NCI-H2196 (cell line): ENCODE measurements around the gene TALDO1.

Experiments
- DNase-seq: peaks from one replicate; lab custom pipeline; 2025; ENCODE audit not compliant: unreplicated experiment; lab: John Stamatoyannopoulos, UW

The TALDO1 gene

DNA sequence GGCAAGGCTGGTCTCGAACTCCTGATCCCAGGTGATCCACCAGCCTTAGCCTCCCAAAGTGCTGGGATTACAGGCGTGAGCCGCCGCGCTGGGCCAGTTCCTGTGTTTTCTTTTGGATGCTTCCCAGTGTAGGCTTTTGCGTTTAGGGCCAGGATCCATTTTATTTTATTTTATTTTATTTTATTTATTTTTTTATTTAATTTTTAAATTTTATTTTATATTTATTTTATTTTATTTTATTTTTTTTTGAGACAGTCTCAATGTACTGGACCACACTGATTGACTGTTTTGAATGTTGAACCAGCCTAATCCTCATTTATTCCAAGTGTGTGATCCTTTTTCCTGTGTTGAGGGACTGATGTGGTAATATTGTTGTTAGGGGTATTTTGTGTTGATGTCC is 32.8 kb upstream of the TALDO1 start:
- DNase-seq: no peak

DNA sequence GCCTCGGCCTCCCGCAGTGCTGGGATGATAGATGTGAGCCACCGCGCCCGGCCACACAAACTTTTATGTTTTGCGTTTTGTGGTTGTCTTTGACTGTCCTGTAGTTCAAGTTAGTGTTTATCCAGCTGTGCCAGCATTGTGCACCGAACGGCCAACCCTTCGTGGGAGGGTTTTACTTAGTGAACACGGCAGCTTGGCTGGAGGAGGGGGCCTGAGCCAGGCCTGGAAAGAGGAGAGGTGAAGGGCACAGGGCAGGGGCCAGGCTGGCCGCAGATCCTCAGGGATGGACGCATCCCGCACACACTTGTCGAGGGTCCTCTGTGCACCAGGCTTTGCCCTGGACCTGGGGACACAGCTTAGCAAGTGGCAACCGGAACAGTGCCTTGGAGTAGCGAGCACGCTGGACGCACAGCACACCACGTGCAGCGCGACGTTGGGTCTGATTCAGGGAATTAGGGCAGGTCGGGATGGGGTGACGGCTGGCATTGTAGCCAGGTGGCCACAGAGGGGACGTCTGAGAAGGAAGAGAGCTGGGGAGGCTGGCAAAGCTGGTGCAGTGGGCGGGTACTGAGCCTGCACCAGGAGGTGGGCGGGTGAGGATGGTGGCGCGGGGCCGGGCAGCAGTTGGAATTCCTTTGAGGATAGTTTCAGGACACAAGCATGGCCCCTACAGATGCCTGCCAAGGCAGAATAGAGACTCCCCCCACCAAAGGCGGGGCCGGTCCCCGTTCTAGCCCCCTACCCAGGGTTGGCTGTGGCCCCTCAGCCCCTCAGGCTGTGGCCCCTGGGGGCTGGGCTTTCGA is 27.8 kb upstream of the TALDO1 start:
- DNase-seq: no peak

DNA sequence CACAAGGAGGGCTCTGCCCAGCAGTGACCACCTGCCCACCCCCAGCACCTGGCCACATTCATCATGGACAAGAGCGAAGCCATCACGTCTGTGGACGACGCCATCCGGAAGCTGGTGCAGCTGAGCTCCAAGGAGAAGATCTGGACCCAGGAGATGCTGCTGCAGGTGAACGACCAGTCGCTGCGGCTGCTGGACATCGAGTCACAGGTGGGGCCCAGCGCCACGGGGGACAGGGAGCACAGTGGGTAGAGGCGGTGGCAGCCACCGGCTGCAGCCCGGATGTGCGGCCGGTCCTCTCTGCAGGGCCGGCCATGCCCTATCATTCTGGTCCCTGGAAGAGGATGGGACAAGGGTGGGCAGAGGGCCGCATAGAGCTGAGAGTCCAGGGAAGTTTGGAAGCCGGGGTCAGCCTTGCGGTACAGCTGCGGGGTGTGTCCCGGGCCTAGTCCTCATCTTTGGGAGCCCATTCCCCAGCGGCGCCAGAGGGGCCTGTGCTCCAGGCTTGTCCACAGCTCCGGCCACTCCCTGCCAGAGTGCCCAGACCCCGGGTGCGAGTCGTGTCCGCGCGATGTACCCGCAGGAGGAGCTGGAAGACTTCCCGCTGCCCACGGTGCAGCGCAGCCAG is 27.1 kb upstream of the TALDO1 start:
- no peak for DNase-seq

DNA sequence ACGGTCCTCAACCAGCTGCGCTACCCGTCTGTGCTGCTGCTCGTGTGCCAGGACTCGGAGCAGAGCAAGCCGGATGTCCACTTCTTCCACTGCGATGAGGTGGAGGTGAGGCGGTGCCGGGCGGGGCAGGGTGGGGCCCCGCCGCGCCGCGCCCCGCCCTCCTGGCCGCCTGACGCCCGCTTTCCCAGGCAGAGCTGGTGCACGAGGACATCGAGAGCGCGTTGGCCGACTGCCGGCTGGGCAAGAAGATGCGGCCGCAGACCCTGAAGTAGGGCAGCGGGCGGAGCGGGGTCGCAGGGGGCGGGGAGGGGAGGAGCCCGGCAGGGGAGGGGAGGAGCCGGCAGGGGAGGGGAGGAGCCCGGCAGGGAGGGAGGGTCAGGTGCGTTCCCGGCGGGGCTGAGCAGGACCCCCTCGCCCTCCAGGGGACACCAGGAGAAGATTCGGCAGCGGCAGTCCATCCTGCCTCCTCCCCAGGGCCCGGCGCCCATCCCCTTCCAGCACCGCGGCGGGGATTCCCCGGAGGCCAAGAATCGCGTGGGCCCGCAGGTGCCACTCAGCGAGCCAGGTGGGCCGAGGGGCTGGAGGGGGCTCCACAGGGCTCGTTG is 26.5 kb upstream of the TALDO1 start:
- DNase-seq: no peak

DNA sequence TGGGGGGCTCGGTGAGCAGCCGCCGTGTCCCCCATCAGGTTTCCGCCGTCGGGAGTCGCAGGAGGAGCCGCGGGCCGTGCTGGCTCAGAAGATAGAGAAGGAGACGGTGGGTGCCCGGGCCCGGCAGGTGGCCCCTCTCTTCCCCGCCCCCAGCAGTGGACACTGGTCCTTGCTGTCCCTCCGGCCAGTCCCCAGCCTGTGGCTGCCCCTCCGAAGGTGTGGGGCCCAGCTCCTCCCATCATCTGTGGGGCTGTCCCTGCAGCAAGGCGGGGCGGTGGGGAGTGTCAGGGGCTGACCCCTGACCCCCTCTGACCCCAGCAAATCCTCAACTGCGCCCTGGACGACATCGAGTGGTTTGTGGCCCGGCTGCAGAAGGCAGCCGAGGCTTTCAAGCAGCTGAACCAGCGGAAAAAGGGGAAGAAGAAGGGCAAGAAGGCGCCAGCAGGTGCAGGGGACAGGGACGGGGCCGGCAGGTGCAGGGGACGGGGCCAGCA is 26.0 kb upstream of the TALDO1 start:
- DNase-seq: no peak

DNA sequence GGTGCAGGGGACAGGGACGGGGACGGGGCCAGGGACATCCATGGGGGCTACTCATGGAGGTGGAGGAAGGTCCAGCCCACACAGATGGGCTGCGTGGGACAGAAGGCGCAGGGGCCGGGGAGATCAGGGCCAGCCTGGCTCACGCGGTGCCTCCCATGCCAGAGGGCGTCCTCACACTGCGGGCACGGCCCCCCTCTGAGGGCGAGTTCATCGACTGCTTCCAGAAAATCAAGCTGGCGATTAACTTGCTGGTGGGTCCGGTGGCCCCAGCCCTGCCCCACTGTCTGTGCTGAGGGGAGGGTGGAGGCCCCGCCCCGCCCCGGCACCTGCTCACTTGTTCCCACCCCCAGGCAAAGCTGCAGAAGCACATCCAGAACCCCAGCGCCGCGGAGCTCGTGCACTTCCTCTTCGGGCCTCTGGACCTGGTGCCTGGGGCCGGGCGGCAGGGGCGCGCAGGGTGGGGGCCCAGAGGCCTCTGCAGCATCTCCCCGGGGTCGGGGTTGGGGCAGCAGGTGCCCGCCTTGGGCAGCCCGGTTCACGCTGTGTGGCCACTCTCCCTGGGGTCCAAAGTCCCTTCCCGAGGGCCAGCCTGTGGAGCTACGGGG is 25.4 kb upstream of the TALDO1 start:
- no peak for DNase-seq

DNA sequence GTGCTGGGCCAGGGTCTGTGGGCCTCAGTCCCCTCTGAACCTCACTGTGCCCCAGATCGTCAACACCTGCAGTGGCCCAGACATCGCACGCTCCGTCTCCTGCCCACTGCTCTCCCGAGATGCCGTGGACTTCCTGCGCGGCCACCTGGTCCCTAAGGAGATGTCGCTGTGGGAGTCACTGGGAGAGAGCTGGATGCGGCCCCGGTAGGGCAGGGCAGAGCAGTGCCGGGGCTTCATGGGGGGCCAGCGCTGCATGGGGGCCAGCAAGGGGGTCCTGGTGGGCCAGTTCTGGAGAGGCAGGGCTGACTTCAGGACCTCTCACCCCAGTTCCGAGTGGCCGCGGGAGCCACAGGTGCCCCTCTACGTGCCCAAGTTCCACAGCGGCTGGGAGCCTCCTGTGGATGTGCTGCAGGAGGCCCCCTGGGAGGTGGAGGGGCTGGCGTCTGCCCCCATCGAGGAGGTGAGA is 24.9 kb upstream of the TALDO1 start:
- no peak for DNase-seq

DNA sequence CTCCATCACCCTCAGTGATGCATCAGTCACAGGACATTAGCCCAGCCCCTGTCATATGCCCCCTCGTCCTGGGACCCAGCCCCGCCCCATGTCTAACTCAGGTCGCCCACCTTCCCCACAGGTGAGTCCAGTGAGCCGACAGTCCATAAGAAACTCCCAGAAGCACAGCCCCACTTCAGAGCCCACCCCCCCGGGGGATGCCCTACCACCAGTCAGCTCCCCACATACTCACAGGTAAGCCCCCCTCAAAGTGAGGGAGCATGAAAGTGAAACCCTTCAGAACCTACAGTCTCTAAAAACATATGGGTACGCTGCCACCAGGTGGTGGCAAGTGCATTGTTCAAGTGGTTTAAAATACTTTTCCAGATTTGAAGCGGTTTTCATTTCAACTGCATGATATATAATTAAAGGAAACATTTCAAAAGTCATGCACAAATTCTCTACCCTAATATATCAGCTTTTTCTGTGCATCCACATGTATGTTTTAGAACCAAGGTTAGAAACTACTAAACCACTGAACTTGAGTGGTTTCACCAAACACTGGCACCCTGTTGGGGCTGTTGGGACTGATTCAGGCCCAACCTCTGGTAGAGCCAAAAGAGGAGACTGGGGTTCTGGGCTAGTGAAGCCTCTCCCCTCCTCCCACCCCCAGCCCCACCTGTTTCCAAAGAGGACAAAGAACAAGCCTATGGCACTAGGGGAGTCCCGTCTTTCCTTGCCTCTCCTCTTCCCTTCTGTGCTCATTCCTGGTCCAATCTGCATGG is 24.0 kb upstream of the TALDO1 start:
- peak; percentile 57 for DNase-seq

DNA sequence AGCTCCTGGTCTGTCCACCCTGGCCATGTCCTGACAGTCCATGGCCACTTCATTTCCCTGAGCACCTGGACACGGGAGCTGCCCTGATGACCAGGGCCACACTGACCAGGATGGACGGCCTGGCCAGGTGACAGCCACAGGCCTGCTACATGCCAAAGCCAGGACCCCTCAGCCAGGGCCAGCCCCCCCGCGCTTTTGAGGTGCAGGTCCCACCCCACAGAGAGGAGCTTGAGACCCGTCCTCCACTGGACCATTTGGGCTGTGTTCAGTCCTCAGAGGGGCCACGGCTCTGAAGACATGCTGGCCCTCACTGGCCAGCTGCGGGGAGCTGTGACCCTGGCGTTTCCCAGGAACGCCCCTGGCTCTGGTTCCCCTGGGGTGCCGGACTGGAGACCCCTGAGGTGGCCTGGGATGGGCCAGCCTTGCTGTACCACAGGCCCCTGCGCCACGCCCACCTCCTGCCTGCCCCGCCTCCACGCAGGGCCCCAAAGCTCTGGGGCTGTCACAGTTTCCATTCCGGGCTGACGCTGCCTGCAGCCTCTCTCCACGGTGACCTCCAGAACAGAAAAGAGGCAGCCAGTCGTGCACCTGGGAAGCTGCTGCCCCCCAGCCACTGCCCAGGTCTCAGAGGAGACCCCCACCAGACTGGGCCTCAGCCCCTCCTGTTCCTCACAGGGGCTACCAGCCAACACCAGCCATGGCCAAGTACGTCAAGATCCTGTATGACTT is 23.1 kb upstream of the TALDO1 start:
- no peak for DNase-seq

DNA sequence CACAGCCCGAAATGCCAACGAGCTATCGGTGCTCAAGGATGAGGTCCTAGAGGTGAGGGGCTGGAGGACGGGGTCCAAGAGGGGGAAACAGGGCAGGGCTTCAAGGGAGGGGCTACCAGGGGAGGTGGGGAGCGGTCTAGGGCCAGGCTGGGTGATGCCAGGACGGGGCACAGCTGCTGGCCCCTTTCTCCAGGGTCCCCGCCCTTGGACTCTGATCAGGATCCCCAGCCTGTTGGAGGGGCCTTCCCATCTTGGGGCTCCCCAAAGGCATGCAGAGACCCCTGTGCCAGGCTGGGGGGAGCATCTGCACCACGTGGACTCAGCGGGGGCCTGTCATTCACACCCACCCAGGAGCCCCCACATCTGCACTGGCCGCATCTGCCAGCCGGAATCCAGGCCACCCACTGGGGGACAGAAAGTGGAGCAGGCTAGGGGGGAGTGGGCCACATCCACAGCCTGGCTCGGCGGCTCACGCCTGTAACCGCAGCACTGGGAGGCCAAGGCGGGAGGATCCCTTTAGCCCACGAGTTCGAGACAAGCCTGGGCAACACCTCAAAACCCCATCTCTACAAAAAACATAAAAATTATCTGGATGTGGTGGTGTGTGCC is 22.4 kb upstream of the TALDO1 start:
- DNase-seq: no peak

DNA sequence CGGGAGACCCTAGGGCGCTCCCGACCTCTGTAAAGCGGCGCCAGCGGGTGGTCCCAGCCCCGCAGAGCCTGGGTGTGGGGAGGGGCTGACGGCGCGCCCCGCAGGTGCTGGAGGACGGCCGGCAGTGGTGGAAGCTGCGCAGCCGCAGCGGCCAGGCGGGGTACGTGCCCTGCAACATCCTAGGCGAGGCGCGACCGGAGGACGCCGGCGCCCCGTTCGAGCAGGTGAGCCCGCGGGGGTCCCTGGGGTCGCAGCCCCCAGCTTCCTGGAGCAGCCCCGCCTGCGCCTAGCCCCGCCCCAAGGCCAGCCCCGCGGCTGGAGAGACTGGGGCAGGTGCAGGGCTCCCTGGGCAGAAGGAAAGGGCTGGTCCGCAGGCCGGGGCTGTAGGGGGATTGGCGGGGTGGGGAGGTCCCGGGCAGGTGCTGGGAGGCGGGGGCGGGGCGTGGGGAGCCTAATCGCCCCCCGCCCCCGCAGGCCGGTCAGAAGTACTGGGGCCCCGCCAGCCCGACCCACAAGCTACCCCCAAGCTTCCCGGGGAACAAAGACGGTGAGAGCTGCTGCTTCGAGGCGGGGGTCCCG is 21.6 kb upstream of the TALDO1 start:
- peak; percentile 19 for DNase-seq

DNA sequence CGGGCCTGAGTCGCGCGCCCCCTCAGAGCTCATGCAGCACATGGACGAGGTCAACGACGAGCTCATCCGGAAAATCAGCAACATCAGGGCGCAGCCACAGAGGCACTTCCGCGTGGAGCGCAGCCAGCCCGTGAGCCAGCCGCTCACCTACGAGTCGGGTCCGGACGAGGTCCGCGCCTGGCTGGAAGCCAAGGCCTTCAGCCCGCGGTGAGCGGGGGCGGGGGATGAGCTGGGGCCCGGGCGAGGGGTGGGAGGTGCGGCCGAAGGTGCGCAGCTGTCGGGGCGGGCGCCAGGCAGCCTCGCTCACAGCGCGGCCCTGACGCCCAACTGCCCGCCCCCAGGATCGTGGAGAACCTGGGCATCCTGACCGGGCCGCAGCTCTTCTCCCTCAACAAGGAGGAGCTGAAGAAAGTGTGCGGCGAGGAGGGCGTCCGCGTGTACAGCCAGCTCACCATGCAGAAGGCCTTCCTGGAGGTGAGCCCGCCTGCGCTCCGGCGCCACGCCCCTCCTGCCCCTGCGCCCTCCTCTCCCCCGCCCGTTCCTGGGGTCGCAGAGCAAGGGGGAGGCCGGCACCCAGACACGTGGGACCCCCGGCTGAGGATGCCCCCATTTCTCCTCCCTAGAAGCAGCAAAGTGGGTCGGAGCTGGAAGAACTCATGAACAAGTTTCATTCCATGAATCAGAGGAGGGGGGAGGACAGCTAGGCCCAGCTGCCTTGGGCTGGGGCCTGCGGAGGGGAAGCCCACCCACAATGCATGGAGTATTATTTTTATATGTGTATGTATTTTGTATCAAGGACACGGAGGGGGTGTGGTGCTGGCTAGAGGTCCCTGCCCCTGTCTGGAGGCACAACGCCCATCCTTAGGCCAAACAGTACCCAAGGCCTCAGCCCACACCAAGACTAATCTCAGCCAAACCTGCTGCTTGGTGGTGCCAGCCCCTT is 20.7 kb upstream of the TALDO1 start:
- DNase-seq: peak; percentile 97

DNA sequence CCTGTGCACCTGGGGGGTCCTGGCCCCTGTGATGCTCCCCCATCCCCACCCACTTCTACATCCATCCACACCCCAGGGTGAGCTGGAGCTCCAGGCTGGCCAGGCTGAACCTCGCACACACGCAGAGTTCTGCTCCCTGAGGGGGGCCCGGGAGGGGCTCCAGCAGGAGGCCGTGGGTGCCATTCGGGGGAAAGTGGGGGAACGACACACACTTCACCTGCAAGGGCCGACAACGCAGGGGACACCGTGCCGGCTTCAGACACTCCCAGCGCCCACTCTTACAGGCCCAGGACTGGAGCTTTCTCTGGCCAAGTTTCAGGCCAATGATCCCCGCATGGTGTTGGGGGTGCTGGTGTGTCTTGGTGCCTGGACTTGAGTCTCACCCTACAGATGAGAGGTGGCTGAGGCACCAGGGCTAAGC is 20.0 kb upstream of the TALDO1 start:
- no peak for DNase-seq

DNA sequence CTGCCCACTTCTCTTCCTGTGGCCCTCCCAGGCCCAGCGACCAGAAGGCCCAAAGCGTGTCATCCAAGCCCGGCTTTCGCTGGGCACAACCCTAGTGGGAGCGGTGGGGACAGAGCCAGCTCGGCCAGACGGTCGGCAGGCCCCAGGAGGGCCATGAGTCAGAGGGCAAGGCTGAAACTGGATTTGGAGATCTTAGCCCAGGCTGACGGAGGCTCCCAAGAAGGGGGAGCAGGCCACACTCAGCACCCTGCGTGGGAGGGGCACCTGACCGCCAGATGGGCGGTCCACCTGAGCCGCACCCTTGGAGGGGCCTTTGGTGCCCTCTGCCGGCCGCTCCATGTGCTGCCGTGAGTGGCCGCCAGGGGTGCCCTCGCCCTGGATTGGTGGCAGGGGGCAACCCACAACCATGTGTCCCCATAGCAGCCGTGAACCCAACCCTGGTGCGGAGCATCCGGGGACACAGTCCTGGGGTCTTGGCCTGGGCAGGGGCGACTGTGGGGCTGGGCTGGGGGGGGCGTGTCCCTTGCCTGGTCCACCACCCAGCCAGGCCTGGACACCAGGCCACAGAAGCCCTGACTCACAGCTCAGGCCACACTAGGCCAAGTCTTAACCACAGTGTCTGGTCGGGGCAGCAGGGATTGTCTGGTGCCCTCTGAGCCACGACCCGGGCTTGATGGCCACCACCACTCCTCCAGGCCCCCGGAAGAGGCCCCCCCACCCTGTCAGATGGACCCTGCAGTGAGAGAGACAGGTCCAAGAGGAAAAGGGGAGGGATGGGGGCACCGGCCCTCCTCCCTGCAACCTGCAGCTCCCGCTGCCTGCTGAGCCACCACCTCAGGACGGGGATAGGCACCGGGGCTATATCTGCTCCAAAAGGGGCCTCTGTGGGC is 19.2 kb upstream of the TALDO1 start:
- DNase-seq: peak; percentile 81

DNA sequence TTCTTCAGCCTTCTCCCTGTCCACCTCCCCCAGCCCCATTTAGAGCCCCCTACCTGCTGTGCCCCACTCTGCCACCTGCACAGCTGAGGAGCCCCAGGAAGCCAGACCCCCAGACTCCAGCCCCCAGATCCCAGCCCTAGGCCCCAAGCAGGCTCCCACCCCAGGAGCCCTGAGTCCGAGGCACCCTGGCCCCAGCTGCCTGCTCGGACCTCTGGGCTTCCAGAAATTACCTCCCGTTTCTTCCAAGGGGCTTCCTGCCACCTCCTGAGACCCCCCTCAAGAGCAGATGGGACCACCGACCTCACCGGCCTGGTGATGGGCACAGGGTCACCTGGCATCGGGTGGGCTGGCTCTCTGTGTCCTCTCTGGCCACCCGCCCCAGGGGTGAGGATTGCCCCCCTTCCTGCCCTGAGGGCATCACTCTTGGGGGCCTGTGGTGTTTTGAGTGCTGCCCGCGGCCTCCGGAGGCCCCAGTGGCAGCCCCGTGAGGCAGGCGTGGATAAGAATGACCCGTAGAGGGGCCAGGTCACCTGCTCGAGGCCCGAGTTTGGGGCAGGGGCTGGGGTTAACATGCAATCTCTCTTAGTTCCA is 18.3 kb upstream of the TALDO1 start:
- DNase-seq: no peak

DNA sequence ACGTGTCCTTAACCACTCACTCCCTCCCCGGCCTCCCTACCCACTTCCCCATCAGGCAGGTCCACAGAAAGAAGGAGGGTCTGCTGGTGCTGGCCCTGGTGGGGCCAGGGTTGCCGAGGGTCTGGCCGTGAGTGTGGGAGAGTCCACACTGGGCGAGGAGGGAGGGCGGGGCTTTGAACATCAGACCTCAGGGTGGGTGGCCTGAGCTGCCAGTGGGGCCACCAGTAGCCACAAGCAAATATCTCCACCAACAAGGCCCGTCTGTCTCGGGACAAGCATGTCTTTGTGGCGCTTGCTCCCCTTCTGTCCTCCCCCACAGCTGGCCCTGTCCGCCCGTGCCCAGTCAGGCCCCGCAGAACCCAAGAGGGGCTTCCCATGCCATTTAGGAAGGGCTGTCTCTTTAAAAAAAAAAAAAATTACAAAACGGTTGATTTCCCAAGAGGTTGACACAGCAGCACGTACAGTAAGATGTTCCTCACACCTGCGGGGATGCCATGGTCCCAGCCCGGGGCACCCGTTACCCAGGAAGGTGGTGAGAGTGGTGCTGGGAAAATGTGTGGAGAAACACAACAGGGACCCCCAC is 17.7 kb upstream of the TALDO1 start:
- no peak for DNase-seq

DNA sequence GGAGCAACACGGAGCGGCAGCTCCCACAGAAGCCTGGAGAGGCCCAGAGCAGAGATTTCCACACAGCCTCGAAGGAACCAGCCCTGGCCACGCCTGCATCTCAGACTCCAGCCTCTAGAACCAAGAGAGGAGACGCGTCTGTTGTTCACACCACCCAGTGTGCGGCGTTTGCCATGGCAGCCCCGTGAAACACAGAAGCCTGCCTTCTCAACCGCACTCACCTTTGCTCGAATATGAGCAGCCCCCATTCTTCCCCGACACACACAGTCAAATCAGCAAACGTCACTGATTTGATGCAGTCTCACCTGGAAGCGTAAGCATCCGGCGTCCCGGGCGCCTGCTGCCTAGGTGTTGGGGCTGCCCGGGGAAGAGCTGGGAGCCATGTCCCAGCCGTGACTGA is 14.2 kb upstream of the TALDO1 start:
- no peak for DNase-seq
